ENCODE measurements around the gene PCNX3. TPM values are rescaled to one million over a fixed set of nuclear protein-coding genes. Genes with fewer than 3 reads are reported as not detected.

The PCNX3 gene
- total RNA-seq, 4 donors from 2014 or later, result 24.0 to 40.0 (median 30.9) TPM

- H3K4me1 ChIP-seq, result peaks cover 19 to 68% (median 41%) of the 10 kb centered on the region in 3 donors
Measured at GRCh38 chr11:65580756-65581155, 34.8 kb upstream of the PCNX3 start.

DNA sequence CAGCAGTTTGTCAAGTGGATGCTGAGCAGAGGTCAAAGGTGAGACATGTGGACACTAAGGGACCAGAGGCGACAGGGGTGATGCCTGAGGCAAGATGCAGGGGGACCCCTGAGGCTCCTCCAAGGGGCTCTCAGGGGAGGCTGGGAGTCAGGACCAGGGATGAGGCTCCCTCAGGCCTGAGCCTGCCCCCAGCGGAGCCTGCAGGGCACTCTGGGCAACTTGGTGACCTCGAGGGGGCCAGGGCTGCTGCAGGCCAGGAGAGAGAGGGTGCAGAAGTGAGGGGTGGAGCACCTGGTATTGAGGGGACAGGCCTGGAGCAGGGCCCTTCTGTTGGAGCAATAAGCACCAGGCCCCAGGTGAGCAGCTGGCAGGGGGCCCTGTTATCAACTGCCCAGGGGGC is 33.6 kb upstream of the PCNX3 start:
- H3K9me3 ChIP-seq, result no peaks in the 10 kb centered on the region
- no peaks in the 10 kb centered on the region for H3K27me3 ChIP-seq
- peaks cover 28 to 71% (median 41%) of the 10 kb centered on the region in 3 donors for H3K4me1 ChIP-seq
- TF ChIP-seq CTCF (IDR thresholded peaks at IDR 0.05) (no peak), POLR2A (IDR thresholded peaks at IDR 0.05) (no peak)
- H3K4me3 ChIP-seq, result no peak overlapping the region
- 94 to 100% methylated on average over 1 to 2 of the region's 3 CpGs for WGBS, 2 donors
- peaks cover 27 to 92% (median 39%) of the 10 kb centered on the region in 3 donors for H3K36me3 ChIP-seq
- intact Hi-C loops (cut with DNase I), result no loop called here
- H3K27ac ChIP-seq, result peak overlapping the region in 2 of 4 donors; percentile 22 to 33
- DNase-seq, result no peak

More at GRCh38 chr11:65580756-65581155, 34.8 kb upstream of the PCNX3 start:
- intact Hi-C loops (cut with DNase I), result no loop called here
- H3K36me3 ChIP-seq, result peaks cover 27 to 80% (median 34%) of the 10 kb centered on the region in 3 donors
- WGBS, 2 donors, result 40 to 87% methylated on average over 1 to 6 of the region's 8 CpGs
- DNase-seq, result no peak
- no peak overlapping the region for H3K4me3 ChIP-seq
- TF ChIP-seq CTCF (IDR thresholded peaks at IDR 0.05) (no peak), POLR2A (IDR thresholded peaks at IDR 0.05) (no peak)
- peak overlapping the region in 1 of 4 donors; percentile 22 for H3K27ac ChIP-seq
- no peaks in the 10 kb centered on the region for H3K9me3 ChIP-seq
- no peaks in the 10 kb centered on the region for H3K27me3 ChIP-seq

GRCh38 chr11:65583589-65583988 is 32.0 kb upstream of the PCNX3 start:
- 64 to 96% methylated on average over 3 to 6 of the region's 10 CpGs for WGBS, 2 donors
- H3K4me3 ChIP-seq, result no peak overlapping the region
- intact Hi-C loops (cut with DNase I), result no loop called here
- H3K27me3 ChIP-seq, result no peaks in the 10 kb centered on the region
- H3K36me3 ChIP-seq, result peaks cover 27 to 83% (median 39%) of the 10 kb centered on the region in 3 donors
- peak overlapping the region in 1 of 4 donors; percentile 52 for H3K27ac ChIP-seq
- DNase-seq, result no peak
- no peaks in the 10 kb centered on the region for H3K9me3 ChIP-seq
- TF ChIP-seq POLR2A (IDR thresholded peaks at IDR 0.05), result no peak
- no peak for TF ChIP-seq CTCF (IDR thresholded peaks at IDR 0.05)
- H3K4me1 ChIP-seq, result peaks cover 28 to 71% (median 33%) of the 10 kb centered on the region in 3 donors

GRCh38 chr11:65584106-65584505 is 31.5 kb upstream of the PCNX3 start:
- Histone ChIP-seq H3K4me3 (no peak overlapping the region), H3K27ac (peak overlapping the region in 1 of 4 donors; percentile 52), H3K9me3 (no peaks in the 10 kb centered on the region), H3K36me3 (peaks cover 25 to 78% (median 39%) of the 10 kb centered on the region in 3 donors), H3K4me1 (peaks cover 29 to 69% (median 33%) of the 10 kb centered on the region in 3 donors), H3K27me3 (no peaks in the 10 kb centered on the region)
- TF ChIP-seq POLR2A (IDR thresholded peaks at IDR 0.05) (no peak), CTCF (IDR thresholded peaks at IDR 0.05) (no peak)
- intact Hi-C loops (cut with DNase I), result no loop called here
- 80 to 83% methylated on average over 1 to 7 of the region's 8 CpGs for WGBS, 2 donors
- no peak for DNase-seq

DNA sequence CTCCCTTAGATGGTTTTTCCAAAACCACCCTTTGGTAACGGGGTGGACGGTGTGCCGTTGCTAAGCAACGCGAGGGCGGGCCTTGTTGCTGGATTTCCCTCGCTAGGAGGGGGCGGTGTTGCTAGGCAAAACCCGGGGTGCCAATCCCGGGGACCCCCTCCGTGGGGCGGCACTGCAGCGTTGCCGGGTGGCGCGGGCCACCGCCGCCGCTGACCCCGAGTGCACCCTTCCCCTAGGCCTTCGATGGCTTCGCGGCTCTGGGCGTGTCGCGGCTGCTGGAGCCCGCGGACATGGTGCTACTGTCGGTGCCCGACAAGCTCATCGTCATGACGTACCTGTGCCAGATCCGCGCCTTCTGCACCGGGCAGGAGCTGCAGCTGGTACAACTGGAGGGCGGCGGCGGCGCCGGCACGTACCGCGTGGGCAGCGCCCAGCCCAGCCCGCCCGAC is 30.8 kb upstream of the PCNX3 start:
- 60 to 61% methylated on average over 3 to 13 of the region's 46 CpGs for WGBS, 2 donors
- peak overlapping the region in 2 of 4 donors; percentile 33 to 40 for H3K27ac ChIP-seq
- no peak for DNase-seq

More for the DNA sequence above, 30.8 kb upstream of the PCNX3 start:
- Histone ChIP-seq H3K4me3 (no peak overlapping the region), H3K36me3 (peaks cover 24 to 78% (median 35%) of the 10 kb centered on the region in 3 donors), H3K27me3 (no peaks in the 10 kb centered on the region), H3K9me3 (no peaks in the 10 kb centered on the region), H3K4me1 (peaks cover 32 to 69% (median 33%) of the 10 kb centered on the region in 3 donors)
- TF ChIP-seq CTCF (IDR thresholded peaks at IDR 0.05) (no peak), POLR2A (IDR thresholded peaks at IDR 0.05) (no peak)
- intact Hi-C loops (cut with DNase I), result no loop called here
